Activated T-helper 9 cell treated with anti-CD3 and anti-CD28 coated beads, Interleukin-2, amount 50 U/mL, for 16 hours (primary cell): ENCODE results near the gene SMG6.
"Not testable (repeated sequence)": the region's sequence is repeated elsewhere in the genome, so short reads cannot be mapped to it uniquely, and the experiment has no call there.

Experiments used
- DNase-seq: peaks from one replicate; pipeline ENCODE4 v3.0.0-alpha.2; 2020; ENCODE audit warnings: low read depth

The SMG6 gene

GRCh38 chr17:2304931-2305330, 1.3 kb upstream of the SMG6 start:
- DNase-seq = no peak

- peak; percentile 7 for DNase-seq
These were observed 794 bp downstream of the SMG6 start for GRCh38 chr17:2302778-2303203.

GRCh38 chr17:2299756-2300155, 3.8 kb downstream of the SMG6 start:
- no peak for DNase-seq

GRCh38 chr17:2299136-2299535, 4.4 kb downstream of the SMG6 start:
- DNase-seq = no peak

- no peak for DNase-seq
These were observed 6.6 kb downstream of the SMG6 start for GRCh38 chr17:2297023-2297422.

- DNase-seq = no peak
These were observed 8.0 kb downstream of the SMG6 start for GRCh38 chr17:2295575-2295974.

- no peak for DNase-seq
These were observed 11.5 kb downstream of the SMG6 start for GRCh38 chr17:2292100-2292499.

GRCh38 chr17:2289878-2290478, 13.6 kb downstream of the SMG6 start:
- DNase-seq = no peak

- DNase-seq = no peak
These were observed 20.3 kb downstream of the SMG6 start for GRCh38 chr17:2283302-2283701.

- DNase-seq = no peak
These were observed 21.2 kb downstream of the SMG6 start for GRCh38 chr17:2282297-2282873.

- no peak for DNase-seq
These were observed 23.9 kb downstream of the SMG6 start for GRCh38 chr17:2279707-2280106.

- no peak for DNase-seq
These were observed 26.0 kb downstream of the SMG6 start for GRCh38 chr17:2277429-2278170.

GRCh38 chr17:2275722-2276121, 27.9 kb downstream of the SMG6 start:
- no peak for DNase-seq

GRCh38 chr17:2274414-2274813, 29.2 kb downstream of the SMG6 start:
- DNase-seq = no peak

- no peak for DNase-seq
These were observed 31.4 kb downstream of the SMG6 start for GRCh38 chr17:2271985-2272702.

GRCh38 chr17:2267354-2267753, 36.2 kb downstream of the SMG6 start:
- no peak for DNase-seq

- no peak for DNase-seq
These were observed 36.7 kb downstream of the SMG6 start for GRCh38 chr17:2266865-2267228.

- DNase-seq = peak; percentile 74
These were observed 37.3 kb downstream of the SMG6 start for GRCh38 chr17:2266045-2266864.

GRCh38 chr17:2265166-2265565, 38.4 kb downstream of the SMG6 start:
- DNase-seq = not testable (repeated sequence)

- DNase-seq = no peak
These were observed 39.3 kb downstream of the SMG6 start for GRCh38 chr17:2264067-2264860.
